SK-N-SH treated with all-trans-retinoic acid at 6 μM for 48 hours (cell line): ENCODE results near the gene PIPOX.

Experiments used
- ATAC-seq: fragments of 200-7000 bp; cut with Tn5 transposase; 3 replicates; pipeline ENCODE4 v1.9.1; 2020; ENCODE audit warnings: mild to moderate bottlenecking, moderate library complexity
- CREB5 ChIP-seq: fragments of 250-450 bp; sonication (Bioruptor Pico); IDR thresholded peaks from 2 replicates; pipeline ENCODE4 v1.5.1; 2020; ENCODE audit warnings: low read depth, mild to moderate bottlenecking, moderate library complexity
- CSDC2 ChIP-seq: fragments of 250-450 bp; sonication (Bioruptor Pico); IDR thresholded peaks from 2 replicates; pipeline ENCODE4 v1.5.0; 2020; ENCODE audit warnings: mild to moderate bottlenecking, moderate library complexity
- ESRRG ChIP-seq: fragments of 250-450 bp; sonication (Bioruptor Pico); IDR thresholded peaks from 2 replicates; pipeline ENCODE4 v1.6.1; 2021; ENCODE audit warnings: mild to moderate bottlenecking
- GLIS3 ChIP-seq: fragments of 250-450 bp; sonication (Bioruptor Pico); IDR thresholded peaks from 2 replicates; pipeline ENCODE4 v1.5.0; 2020; ENCODE audit warnings: mild to moderate bottlenecking, moderate library complexity
- ISL1 ChIP-seq: fragments of 250-450 bp; sonication (Bioruptor Pico); IDR thresholded peaks from 2 replicates; pipeline ENCODE4 v2.1.2; 2022; ENCODE audit warnings: mild to moderate bottlenecking, moderate library complexity
- OSR1 ChIP-seq: fragments of 250-450 bp; sonication (Bioruptor Pico); IDR thresholded peaks from 2 replicates; pipeline ENCODE4 v1.8.0; 2022; ENCODE audit warnings: moderate library complexity, mild to moderate bottlenecking, inconsistent platforms
- PATZ1 ChIP-seq: fragments of 250-450 bp; sonication (Bioruptor Pico); IDR thresholded peaks from 2 replicates; pipeline ENCODE4 v1.8.0; 2020; ENCODE audit warnings: mild to moderate bottlenecking, moderate library complexity, borderline replicate concordance
- POU6F1 ChIP-seq: fragments of 250-450 bp; sonication (Bioruptor Pico); IDR thresholded peaks from 2 replicates; pipeline ENCODE4 v1.8.0; 2021; ENCODE audit warnings: low read depth, mild to moderate bottlenecking, moderate library complexity, borderline replicate concordance
- PPARA ChIP-seq: fragments of 250-450 bp; sonication (Bioruptor Pico); IDR thresholded peaks from 2 replicates; pipeline ENCODE4 v1.5.0; 2020; ENCODE audit warnings: mild to moderate bottlenecking, borderline replicate concordance
- TCF4 ChIP-seq: fragments of 250-450 bp; sonication (Bioruptor Pico); IDR thresholded peaks from 2 replicates; pipeline ENCODE4 v1.8.0; 2021; ENCODE audit warnings: mild to moderate bottlenecking, moderate library complexity, borderline replicate concordance
- TOX ChIP-seq: fragments of 250-450 bp; sonication (Bioruptor Pico); IDR thresholded peaks from 2 replicates; pipeline ENCODE4 v1.8.0; 2021; ENCODE audit warnings: mild to moderate bottlenecking, moderate library complexity, borderline replicate concordance
- TSHZ2 ChIP-seq: fragments of 250-450 bp; sonication (Bioruptor Pico); IDR thresholded peaks from 2 replicates; pipeline ENCODE4 v1.5.0; 2020; ENCODE audit warnings: mild to moderate bottlenecking, moderate library complexity
- ZC3H10 ChIP-seq: fragments of 250-450 bp; sonication (Bioruptor Pico); IDR thresholded peaks from 2 replicates; pipeline ENCODE4 v1.5.1; 2021; ENCODE audit warnings: mild to moderate bottlenecking, moderate library complexity
- ZFP3 ChIP-seq: fragments of 250-450 bp; sonication (Bioruptor Pico); IDR thresholded peaks from 2 replicates; pipeline ENCODE4 v1.5.0; 2020; ENCODE audit warnings: mild to moderate bottlenecking, moderate library complexity
- ZFP30 ChIP-seq: fragments of 450-650 bp; formaldehyde crosslinking; IDR thresholded peaks from 2 replicates; pipeline ENCODE4 v1.5.0; 2022; ENCODE audit warnings: mild to moderate bottlenecking, moderate library complexity
- ZNF565 ChIP-seq: fragments of 450-650 bp; formaldehyde crosslinking; conservative IDR thresholded peaks from 2 replicates; pipeline ENCODE4 v1.5.0; 2020; ENCODE audit warnings: low read depth, mild to moderate bottlenecking, moderate library complexity
- ZNF70 ChIP-seq: fragments of 450-650 bp; formaldehyde crosslinking; IDR thresholded peaks from 2 replicates; pipeline ENCODE4 v1.5.0; 2020; ENCODE audit warnings: mild to moderate bottlenecking, moderate library complexity
- ZNF8 ChIP-seq: fragments of 450-650 bp; formaldehyde crosslinking; IDR thresholded peaks from 2 replicates; pipeline ENCODE4 v1.5.0; 2020; ENCODE audit warnings: mild to moderate bottlenecking, moderate library complexity

Gene PIPOX

GRCh38 chr17:29080323-29080722, 37.4 kb downstream of the PIPOX start:
- TF ChIP-seq ZC3H10 (CRISPR knock-in tag), result no peak
- TF ChIP-seq ZNF565 (CRISPR knock-in tag), result no peak
- TF ChIP-seq ZNF70 (CRISPR knock-in tag), result no peak
- no peak for TF ChIP-seq POU6F1 (CRISPR knock-in tag)
- no peak for TF ChIP-seq PPARA
- no peak for ATAC-seq

- TF ChIP-seq GLIS3 (no peak), TCF4 (CRISPR knock-in tag) (no peak), ZFP3 (CRISPR knock-in tag) (no peak), ZFP30 (CRISPR knock-in tag) (no peak), OSR1 (no peak), PATZ1 (CRISPR knock-in tag) (no peak), ZNF8 (CRISPR knock-in tag) (no peak), ESRRG (CRISPR knock-in tag) (no peak)
- ATAC-seq, result no peak
These were observed 38.0 kb downstream of the PIPOX start for GRCh38 chr17:29080965-29081364.

- no peak; the same call in 2 of the 3 replicates for ATAC-seq
- TF ChIP-seq TSHZ2 (CRISPR knock-in tag) (peak; percentile 35; the same call in 1 of the 2 replicates), ZNF70 (CRISPR knock-in tag) (no peak), TCF4 (CRISPR knock-in tag) (peak; percentile 37; the same call in 1 of the 2 replicates)
These were observed 41.7 kb downstream of the PIPOX start for GRCh38 chr17:29084541-29085146.

- ATAC-seq, result no peak
- TF ChIP-seq TOX, result no peak
- no peak for TF ChIP-seq ZFP3 (CRISPR knock-in tag)
- no peak for TF ChIP-seq CREB5 (CRISPR knock-in tag)
- no peak for TF ChIP-seq GLIS3
- no peak for TF ChIP-seq ISL1 (CRISPR knock-in tag)
These were observed 42.3 kb downstream of the PIPOX start for GRCh38 chr17:29085223-29085622.

GRCh38 chr17:29086628-29087332, 43.8 kb downstream of the PIPOX start:
- no peak for ATAC-seq
- TF ChIP-seq TOX (no peak), ZC3H10 (CRISPR knock-in tag) (no peak), CREB5 (CRISPR knock-in tag) (no peak), ISL1 (CRISPR knock-in tag) (no peak), ZFP30 (CRISPR knock-in tag) (no peak), ZNF565 (CRISPR knock-in tag) (no peak), GLIS3 (no peak), CSDC2 (CRISPR knock-in tag) (no peak), OSR1 (no peak), TSHZ2 (CRISPR knock-in tag) (no peak), POU6F1 (CRISPR knock-in tag) (no peak)
